ENCODE results near the gene UQCRC1.

Gene UQCRC1

DNA sequence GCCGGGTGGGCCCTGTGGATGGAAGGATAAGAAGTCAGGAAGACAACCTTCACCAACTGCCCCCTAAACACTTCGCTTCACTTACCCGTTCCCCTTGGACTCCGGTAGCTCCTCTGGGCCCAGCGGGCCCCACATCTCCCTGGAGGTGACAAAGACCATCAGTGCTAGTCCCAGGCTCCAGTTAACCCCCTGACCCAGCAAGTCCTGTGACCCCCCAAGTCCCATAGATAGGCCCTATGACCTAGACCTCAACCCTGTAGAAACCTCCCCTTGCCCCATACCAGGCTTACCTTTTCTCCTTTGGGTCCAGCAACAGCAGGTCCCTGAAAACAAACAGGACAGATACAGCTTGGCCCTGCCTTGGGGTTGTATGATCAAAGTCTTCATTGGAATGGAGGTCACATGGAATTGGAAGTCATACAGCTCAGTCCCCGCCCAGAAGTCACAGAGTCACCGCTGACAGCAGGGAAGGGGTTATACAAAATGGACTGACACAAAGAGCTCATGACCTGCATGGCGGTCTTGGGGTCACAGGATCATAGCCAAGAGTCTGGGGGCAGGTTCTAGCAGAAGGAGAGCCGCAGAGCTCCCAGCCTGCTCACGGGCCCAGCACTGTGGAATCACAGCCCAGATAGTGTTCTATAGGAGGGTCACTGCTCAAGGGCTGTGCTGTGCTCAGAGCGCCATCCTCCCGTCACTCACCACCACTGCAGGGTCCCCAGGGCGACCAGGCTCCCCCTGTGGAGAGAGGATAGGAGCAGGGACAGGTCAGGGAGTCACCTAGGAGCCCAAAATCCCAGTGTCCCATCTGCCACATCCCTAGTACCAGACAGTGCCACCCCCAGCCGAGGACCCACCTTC, 27.6 kb downstream of the UQCRC1 start:
- no peaks in the 10 kb centered on the region for H3K27me3 ChIP-seq
- no peaks in the 10 kb centered on the region for H4K20me1 ChIP-seq
- H3K4me2 ChIP-seq, result no peak overlapping the region
- no peaks in the 10 kb centered on the region for H3K9me3 ChIP-seq
- no peak overlapping the region for H3K9ac ChIP-seq
- H3K36me3 ChIP-seq, result no peaks in the 10 kb centered on the region
- no peak overlapping the region for H3K27ac ChIP-seq
- H3K4me3 ChIP-seq, result no peak overlapping the region
- H3K4me1 ChIP-seq, result no peaks in the 10 kb centered on the region
- no peak for TF ChIP-seq Cebpa-rat (IDR thresholded peaks at IDR 0.05)

DNA sequence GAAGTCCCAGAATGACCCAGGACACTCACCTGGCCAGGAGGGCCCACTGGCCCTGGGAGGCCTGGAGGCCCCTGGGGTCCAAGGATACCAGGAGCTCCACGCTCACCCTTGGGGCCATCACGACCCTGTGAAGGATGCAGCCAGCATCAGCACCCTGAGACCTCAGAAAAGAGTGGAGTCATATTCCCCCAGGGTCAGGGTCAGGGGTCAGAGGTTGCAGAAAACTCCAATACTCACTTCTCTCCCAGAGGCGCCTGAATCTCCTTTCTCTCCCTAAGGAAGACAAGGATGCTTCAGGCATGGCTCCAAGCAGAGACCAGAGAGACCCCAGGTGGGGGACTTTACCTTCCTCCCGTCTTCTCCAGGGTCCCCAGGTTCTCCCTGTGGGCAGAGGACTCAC, 32.8 kb downstream of the UQCRC1 start:
- TF ChIP-seq Cebpa-rat (IDR thresholded peaks at IDR 0.05), result no peak
- H3K4me1 ChIP-seq, result no peaks in the 10 kb centered on the region; the same call in 1 of the 2 replicates
- no peak overlapping the region for H3K27ac ChIP-seq
- H3K9me3 ChIP-seq, result no peaks in the 10 kb centered on the region
- no peak overlapping the region for H3K4me3 ChIP-seq
- H3K4me2 ChIP-seq, result no peak overlapping the region
- H4K20me1 ChIP-seq, result no peaks in the 10 kb centered on the region
- H3K27me3 ChIP-seq, result no peaks in the 10 kb centered on the region
- H3K9ac ChIP-seq, result no peak overlapping the region
- H3K36me3 ChIP-seq, result no peaks in the 10 kb centered on the region

DNA sequence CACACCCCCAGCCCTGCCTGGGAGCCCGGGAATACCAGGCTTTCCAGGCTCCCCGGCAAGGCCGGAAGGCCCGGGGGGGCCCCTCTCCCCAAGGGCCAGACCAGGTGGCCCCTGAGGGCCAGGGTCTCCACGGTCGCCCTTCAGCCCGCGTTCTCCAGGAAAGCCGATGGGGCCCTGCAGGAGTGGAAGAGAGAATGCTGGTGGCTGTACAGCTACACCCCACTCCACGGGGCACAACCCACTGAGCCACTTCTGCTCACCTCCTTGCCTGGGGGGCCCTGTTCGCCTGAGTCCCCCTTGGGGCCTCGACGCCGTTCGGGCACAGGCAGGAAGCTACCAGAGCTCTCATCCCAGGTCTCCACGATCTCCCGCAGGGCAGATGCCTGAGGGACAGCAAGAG, 34.1 kb downstream of the UQCRC1 start:
- no peak overlapping the region for H3K4me3 ChIP-seq
- H3K4me1 ChIP-seq, result no peaks in the 10 kb centered on the region; the same call in 1 of the 2 replicates
- H4K20me1 ChIP-seq, result no peaks in the 10 kb centered on the region
- H3K27me3 ChIP-seq, result no peaks in the 10 kb centered on the region
- H3K36me3 ChIP-seq, result no peaks in the 10 kb centered on the region
- no peak overlapping the region for H3K27ac ChIP-seq
- no peaks in the 10 kb centered on the region for H3K9me3 ChIP-seq
- H3K9ac ChIP-seq, result no peak overlapping the region
- no peak overlapping the region for H3K4me2 ChIP-seq
- TF ChIP-seq Cebpa-rat (IDR thresholded peaks at IDR 0.05), result no peak

DNA sequence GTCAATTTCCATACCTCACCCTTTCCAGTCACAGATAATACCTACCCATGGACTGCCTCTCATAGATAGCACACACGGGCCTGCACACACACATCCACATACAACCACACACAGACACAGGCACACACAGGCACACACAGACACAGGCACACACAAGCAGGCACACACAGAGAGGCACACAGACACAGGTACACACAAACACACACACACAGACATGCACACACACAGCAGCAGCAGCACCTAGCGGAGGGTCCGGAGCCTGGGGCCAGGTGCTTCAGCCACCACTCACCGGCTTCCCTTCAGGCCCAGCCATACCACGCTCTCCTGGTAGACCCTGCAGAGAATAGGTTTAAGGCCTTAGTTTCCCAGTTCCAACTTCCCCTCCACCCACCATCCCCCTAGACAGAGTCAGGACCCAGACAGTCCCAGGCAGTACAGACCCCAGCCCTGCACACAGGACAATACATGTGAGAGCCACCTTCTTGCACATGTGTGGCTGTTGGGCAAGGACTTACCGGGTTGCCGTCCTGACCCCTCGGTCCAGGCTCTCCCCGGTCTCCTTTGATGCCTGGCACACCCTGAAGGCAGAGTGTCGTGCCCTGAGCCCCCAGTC, 35.4 kb downstream of the UQCRC1 start:
- Histone ChIP-seq H4K20me1 (no peaks in the 10 kb centered on the region), H3K36me3 (no peaks in the 10 kb centered on the region), H3K4me2 (no peak overlapping the region), H3K27me3 (no peaks in the 10 kb centered on the region), H3K4me1 (no peaks in the 10 kb centered on the region; the same call in 1 of the 2 replicates), H3K27ac (no peak overlapping the region), H3K9ac (no peak overlapping the region), H3K4me3 (no peak overlapping the region), H3K9me3 (no peaks in the 10 kb centered on the region)
- no peak for TF ChIP-seq Cebpa-rat (IDR thresholded peaks at IDR 0.05)

DNA sequence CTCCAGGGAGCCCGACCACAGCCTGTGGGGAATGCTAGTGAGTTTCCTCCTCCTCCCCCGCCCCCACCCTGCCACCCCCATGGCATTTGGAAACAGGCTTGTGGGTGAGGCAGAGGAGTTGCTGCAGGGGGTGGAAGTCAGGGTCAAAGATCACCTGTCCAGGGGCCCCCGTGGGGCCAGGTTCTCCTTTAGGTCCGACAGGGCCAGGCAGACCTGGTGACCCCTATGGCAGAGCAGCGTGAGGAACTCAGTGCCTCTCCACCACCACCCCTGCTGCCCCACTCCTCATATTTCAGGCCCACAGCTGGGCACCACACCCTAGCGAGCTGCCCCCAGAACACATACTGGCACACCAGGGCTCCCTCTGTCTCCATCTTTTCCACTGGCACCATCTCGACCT, 36.9 kb downstream of the UQCRC1 start:
- no peaks in the 10 kb centered on the region for H4K20me1 ChIP-seq
- no peak overlapping the region for H3K9ac ChIP-seq
- H3K4me2 ChIP-seq, result no peak overlapping the region
- H3K36me3 ChIP-seq, result no peaks in the 10 kb centered on the region
- no peak for TF ChIP-seq Cebpa-rat (IDR thresholded peaks at IDR 0.05)
- no peak overlapping the region for H3K27ac ChIP-seq
- no peak overlapping the region for H3K4me3 ChIP-seq
- H3K4me1 ChIP-seq, result peaks cover 5% of the 10 kb centered on the region; the same call in 1 of the 2 replicates
- H3K27me3 ChIP-seq, result no peaks in the 10 kb centered on the region
- H3K9me3 ChIP-seq, result no peaks in the 10 kb centered on the region

DNA sequence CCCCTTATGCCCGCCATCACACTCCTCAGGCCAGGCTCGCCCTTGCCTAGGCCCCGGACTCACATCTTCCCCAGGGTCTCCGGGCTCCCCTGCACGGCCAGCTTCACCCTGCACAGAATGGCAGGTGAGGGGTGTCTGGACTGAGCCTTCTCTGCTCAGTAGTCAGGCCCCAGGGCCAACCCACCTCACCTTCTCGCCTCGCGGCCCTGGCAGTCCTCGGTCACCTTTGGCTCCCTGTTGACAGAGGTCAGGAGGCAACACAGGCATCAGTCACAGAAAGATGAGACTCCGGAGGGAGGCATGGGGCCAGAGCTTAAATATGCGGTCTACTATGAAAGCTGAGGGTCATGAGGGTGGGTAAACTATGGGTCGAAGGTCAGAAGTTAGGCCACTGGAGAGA, 37.5 kb downstream of the UQCRC1 start:
- Histone ChIP-seq H3K36me3 (no peaks in the 10 kb centered on the region), H3K9me3 (no peaks in the 10 kb centered on the region), H3K4me2 (no peak overlapping the region), H3K4me1 (peaks cover 10% of the 10 kb centered on the region), H3K27me3 (no peaks in the 10 kb centered on the region), H3K9ac (no peak overlapping the region), H3K4me3 (no peak overlapping the region), H4K20me1 (no peaks in the 10 kb centered on the region), H3K27ac (no peak overlapping the region)
- TF ChIP-seq Cebpa-rat (IDR thresholded peaks at IDR 0.05), result no peak

DNA sequence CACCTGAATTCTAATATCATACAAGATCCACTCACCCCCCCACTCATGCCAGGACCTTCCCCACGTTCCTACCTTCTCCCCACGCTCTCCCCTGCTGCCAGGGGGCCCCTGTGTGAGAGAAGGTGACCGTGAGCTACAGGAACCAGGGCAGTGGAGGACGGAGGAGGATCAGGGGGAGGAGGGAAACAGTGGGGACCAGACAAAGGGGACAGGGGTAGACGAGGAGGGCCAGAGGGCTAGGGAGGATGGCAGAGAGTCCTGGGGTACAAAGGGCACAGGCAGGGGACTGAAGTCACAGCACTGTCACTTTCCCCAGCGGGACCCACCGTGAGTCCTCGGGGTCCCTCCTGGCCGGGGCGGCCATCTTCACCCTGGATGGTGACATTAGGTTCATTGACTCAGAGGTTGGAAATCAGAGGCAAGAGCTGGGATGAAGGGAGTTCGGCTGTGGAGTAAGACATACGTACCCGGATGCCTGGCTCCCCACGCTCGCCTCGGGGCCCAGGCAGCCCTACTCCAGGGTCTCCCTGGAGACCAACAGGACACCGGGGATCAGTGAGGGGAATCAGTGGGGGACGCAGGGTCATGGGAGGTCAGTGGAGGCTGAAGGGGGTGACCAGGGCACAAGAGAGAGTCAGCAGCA, 39.5 kb downstream of the UQCRC1 start:
- Histone ChIP-seq H4K20me1 (no peaks in the 10 kb centered on the region), H3K4me2 (no peak overlapping the region), H3K27me3 (no peaks in the 10 kb centered on the region), H3K4me3 (no peak overlapping the region), H3K27ac (no peak overlapping the region), H3K4me1 (peaks cover 30% of the 10 kb centered on the region), H3K9ac (no peak overlapping the region), H3K9me3 (no peaks in the 10 kb centered on the region), H3K36me3 (no peaks in the 10 kb centered on the region)
- TF ChIP-seq Cebpa-rat (IDR thresholded peaks at IDR 0.05), result no peak

DNA sequence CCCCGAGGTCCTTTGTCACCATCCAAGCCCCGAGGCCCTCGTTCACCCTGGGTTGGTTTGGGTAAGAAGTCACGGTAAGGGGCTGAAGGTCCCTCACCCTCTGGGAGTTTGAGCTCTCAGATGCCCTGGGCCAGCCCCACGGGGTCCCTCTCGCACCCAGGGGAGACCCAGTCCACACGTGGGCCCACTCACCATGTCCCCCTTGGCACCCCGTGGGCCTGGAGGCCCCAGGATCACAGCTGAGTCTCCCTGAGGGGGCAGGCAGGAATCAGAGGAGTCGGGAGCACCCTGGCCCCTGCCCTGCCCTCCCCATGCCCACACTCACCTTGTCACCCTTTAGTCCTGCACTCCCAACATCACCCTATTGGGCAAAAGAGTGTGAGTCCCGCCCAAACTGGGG, 40.0 kb downstream of the UQCRC1 start:
- no peak for TF ChIP-seq Cebpa-rat (IDR thresholded peaks at IDR 0.05)
- Histone ChIP-seq H3K9me3 (no peaks in the 10 kb centered on the region), H3K9ac (no peak overlapping the region), H3K36me3 (no peaks in the 10 kb centered on the region), H4K20me1 (no peaks in the 10 kb centered on the region), H3K4me2 (no peak overlapping the region), H3K4me3 (no peak overlapping the region), H3K27ac (no peak overlapping the region), H3K27me3 (no peaks in the 10 kb centered on the region), H3K4me1 (peaks cover 35% of the 10 kb centered on the region)

DNA sequence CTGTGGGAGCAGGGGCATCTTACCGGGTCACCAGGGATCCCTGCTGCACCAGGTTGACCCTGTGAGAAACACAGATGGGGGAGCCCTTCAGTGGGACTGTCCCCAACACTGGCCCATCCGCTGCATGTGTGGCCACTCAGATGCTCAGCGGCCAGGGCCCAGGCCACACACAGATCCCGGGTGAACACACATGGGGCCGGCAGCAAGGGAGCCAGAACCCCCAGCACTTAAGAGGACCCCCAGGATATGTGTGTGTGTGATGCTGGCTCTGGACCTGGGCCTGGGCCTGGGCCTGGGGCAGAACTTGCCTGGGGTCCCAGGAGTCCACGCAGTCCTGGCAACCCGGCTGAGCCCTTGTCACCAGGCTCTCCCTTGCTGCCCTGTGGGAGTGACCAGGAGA, 41.0 kb downstream of the UQCRC1 start:
- H3K4me2 ChIP-seq, result no peak overlapping the region
- no peak for TF ChIP-seq Cebpa-rat (IDR thresholded peaks at IDR 0.05)
- peaks cover 44% of the 10 kb centered on the region for H3K4me1 ChIP-seq

DNA sequence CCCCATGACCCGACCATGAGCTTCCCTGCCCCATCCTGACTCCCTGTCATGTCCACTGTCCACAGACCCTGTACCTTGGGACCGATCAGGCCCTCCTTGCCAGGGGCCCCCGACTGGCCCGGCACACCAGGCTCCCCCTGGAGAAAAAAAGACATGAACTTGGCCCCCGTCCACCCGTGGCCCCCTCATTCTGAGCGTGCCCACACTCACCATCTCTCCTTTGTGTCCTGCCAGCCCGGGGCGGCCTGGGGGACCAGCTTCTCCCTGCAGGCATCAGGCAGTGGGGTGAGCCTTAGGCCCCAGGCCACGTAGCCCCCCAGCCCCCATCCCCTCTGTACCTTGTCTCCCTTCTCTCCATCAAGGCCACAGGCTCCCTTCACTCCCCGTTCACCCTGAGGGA, 41.9 kb downstream of the UQCRC1 start:
- no peak for TF ChIP-seq Cebpa-rat (IDR thresholded peaks at IDR 0.05)
- H3K36me3 ChIP-seq, result no peaks in the 10 kb centered on the region
- no peak overlapping the region for H3K9ac ChIP-seq
- H3K4me2 ChIP-seq, result 0 out of 2 replicates have a peak overlapping the region, but pooled peaks have one; percentile 98
- no peaks in the 10 kb centered on the region for H3K9me3 ChIP-seq
- H3K27me3 ChIP-seq, result no peaks in the 10 kb centered on the region
- H4K20me1 ChIP-seq, result no peaks in the 10 kb centered on the region
- H3K27ac ChIP-seq, result 0 out of 2 replicates have a peak overlapping the region, but pooled peaks have one; percentile 1
- peaks cover 54% of the 10 kb centered on the region for H3K4me1 ChIP-seq
- H3K4me3 ChIP-seq, result no peak overlapping the region

More for the DNA sequence above, 41.0 kb downstream of the UQCRC1 start:
- no peaks in the 10 kb centered on the region for H3K9me3 ChIP-seq
- no peaks in the 10 kb centered on the region for H3K36me3 ChIP-seq
- H3K27me3 ChIP-seq, result no peaks in the 10 kb centered on the region
- no peak overlapping the region for H3K9ac ChIP-seq
- no peaks in the 10 kb centered on the region for H4K20me1 ChIP-seq
- H3K27ac ChIP-seq, result no peak overlapping the region
- no peak overlapping the region for H3K4me3 ChIP-seq
